ENCODE measurements around the gene OPRD1.

OPRD1 gene

GRCh38 chr1:28887419-28887834 lies 75.5 kb downstream of the OPRD1 start:
- DNase-seq = no peak

DNA sequence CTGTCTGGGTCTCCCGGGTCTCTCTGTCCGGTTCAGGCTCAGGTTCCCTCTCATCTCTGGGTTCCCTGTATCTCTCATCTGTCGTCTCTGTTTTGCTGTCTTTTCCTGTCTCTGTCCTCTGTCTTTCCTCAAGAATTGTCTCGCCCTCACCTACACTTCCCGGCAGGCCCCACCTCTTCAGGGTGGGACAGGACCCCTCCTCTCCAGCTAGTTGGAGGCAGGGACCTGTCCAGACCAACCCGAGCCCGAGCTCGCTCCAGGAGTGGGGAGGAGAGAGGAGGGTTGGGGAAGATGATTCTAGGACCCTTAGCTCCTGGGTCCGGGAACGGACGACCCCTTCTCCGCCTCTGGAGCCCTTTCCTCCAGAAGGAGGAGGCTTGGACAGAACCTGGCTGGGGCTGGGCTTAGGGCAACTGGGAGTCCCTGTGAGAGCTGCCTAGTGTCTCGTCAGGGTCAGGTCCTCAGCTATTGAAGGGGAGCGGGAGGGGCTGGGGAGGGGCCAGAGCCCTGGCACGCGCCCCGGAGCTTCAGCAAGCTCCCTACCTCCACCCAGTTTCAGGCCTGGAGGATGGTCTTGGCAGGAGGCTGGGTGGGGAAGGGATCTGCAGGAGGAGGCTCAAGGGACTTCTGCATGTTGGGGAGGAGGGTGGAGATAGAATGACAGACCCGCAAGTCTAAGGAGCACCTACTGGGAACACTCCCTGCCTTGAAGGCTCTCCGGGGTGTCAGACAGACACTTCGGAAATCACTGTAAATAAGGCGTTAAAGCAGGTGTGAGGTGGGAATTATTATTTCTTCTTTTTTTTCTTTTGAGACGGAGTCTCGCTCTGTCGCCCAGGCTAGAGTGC lies 76.1 kb downstream of the OPRD1 start:
- no peak for DNase-seq

GRCh38 chr1:28888915-28889314 lies 76.9 kb downstream of the OPRD1 start:
- no peak for DNase-seq

GRCh38 chr1:28889357-28889756 lies 77.4 kb downstream of the OPRD1 start:
- no peak for DNase-seq

DNA sequence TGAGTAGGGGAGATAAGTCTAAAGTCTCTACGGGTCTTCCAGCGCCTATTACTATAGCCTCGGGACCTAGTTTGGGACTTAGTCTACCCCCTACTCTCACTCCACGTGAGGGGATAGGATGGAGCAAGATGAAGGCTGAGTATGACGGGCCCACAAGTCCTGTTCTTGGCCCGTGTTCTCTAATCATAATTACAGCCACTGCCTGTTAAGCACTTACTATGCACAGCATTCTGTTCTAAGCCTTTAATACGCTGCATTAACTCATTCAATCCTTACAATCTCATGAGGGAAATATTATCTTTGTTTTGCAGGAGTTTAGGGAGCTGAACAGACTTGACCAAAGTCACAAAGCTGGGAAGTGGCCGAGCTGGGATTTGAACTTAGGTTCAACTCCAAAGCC lies 78.5 kb downstream of the OPRD1 start:
- no peak for DNase-seq

- no peak for DNase-seq
Observed at GRCh38 chr1:28890836-28891235, 78.9 kb downstream of the OPRD1 start.

- no peak for DNase-seq
Observed at GRCh38 chr1:28891256-28891655, 79.3 kb downstream of the OPRD1 start.

DNA sequence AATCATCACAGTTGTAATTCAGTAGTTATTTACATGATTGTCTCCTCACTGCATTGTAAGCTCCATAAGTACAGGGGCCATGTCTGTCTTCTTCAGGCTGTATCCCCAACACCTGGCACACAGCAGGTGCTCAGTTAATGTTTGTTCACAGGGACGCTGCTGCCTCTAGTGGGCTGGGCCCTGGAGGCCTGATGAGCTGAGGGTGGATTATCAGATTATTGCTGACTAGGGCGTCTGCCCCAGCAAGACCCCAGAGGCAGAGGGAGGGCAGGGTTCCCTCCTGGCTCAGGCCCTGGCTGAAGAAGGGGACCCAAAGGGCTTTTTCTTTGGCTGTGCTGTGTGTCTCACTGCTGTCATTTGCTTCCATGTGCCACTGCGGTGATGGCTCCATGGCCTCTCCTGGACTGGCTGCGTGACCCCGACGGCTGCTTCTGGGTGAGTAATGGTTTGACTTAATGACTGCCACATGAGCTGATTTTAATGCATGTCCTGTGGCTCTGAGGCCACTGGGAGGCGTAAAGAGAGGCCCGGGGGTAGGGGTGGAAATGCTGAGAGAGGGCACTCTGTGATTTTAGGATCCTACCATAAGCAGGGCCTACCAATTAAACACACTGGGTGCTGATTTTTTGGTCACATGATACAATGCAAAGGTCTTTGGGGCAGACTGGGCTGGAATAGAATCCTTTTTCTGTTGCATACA lies 81.6 kb downstream of the OPRD1 start:
- no peak for DNase-seq

- no peak for DNase-seq
Observed at GRCh38 chr1:28894785-28895184, 82.8 kb downstream of the OPRD1 start.

DNA sequence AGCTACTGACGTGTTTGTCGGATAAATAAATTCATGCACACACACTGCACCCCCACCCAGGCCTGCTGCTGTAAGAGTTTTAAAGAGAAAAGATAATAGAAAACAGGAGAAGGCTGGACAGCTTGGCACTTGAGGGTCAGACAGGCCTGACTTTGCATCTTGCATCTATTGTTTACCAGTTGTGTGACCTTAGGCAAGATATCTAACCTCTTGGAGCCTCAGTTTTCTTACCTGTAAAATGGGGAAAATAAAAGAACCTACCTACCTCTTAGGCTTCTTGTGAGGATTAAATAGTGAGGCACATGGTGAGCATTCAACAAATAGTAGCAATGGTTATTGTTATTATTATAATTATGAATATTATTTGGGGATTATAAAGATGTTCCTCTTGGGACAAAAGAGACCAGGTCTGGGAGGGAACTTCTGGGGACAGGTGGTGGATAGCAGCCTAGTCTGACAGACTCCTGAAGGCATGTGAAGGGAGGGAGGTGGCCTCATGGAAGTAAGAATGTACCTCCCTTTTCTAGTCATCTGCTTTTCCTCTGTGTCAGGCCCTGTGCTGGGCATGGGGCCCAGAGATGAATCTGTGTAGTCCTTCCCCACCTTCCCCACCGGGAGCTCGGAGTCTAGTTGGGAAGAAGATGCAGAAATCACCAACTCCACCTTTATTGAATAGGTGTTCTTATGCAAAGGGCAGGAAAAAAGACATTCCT lies 84.1 kb downstream of the OPRD1 start:
- DNase-seq = no peak

- no peak for DNase-seq
Observed at GRCh38 chr1:28896609-28896986, 84.6 kb downstream of the OPRD1 start.

GRCh38 chr1:28897789-28898188 lies 85.8 kb downstream of the OPRD1 start:
- DNase-seq = no peak

DNA sequence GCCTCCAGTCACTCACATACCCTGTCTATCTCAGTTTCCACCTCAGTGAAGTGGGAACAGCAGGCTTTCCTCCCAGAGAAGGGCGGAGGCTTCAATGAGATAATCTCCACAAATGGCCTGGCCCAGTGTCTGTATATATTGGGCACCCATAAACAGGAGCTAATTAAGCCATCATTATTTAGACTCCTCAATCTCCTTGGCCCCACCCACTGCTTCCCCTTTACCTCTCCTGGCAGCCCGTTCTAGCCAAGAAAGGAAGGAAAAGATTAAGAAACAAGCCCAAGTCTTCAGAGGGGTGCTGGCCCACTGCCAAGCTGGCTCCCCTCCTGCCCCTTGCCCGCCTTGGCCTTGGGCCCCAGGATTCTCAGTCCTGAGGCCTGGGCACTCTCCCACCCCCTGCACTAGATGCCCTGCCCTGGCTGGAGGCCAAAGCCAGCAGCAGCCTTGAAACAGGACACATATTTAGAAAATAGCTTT lies 86.5 kb downstream of the OPRD1 start:
- no peak for DNase-seq

- DNase-seq = no peak
Observed at GRCh38 chr1:28899267-28899666, 87.3 kb downstream of the OPRD1 start.

DNA sequence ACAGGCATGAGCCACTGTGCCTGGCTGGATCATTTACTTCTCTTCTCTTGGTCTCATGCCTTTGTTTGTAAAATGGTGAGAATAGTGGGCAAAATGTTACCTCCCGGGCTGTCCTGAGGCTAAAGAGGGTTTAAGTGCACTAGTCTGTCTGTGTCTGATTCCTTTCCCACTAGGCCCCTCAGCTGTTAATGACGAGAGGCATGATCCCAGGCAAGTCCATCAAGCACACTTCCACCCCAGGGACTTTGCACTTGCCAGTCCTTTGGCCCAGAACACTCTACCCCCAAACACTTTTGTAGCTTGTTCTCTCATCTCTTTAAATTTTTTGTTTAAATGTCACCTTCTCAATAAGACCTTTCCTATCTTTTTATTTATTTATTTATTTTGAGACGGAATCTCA lies 88.6 kb downstream of the OPRD1 start:
- no peak for DNase-seq

DNA sequence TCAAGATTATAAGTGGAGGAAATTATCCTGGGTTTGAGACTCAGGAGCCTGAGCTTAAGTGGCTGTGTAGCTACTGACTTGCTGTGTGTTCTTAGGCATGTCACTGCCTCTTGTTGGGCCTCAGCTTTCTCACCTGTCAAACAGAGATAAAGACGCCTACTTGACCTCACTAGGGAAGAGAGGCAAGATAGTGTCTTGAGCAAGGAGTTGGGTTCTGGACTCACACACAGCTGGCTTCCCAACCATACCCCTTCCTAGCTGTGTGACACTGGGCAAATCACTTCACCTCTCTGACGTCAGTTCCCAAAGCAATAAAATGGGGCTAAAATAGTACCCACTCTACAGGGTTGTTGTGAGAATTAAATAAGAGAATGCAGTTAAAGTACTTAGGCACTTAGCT lies 90.8 kb downstream of the OPRD1 start:
- DNase-seq = no peak

- no peak for DNase-seq
Observed at GRCh38 chr1:28905921-28906666, 94.1 kb downstream of the OPRD1 start.

DNA sequence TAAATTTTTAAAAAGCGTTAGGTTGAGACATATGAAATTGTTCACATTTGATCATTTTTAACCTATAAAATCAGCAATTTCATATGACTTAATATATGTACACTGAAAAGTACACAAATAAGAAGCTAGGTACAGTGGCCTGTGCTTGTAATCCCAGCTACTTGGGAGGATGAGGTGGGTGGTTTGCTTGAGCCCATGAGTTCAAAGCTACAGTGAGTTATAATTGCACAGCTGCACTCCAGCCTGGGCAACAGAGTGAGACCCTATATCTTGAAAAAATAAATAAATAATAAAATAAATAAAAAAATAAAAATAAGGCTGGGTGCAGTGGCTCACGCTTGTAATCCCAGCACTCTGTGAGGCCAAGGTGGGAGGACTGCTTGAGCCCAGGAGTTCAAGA lies 97.2 kb downstream of the OPRD1 start:
- no peak for DNase-seq

DNA sequence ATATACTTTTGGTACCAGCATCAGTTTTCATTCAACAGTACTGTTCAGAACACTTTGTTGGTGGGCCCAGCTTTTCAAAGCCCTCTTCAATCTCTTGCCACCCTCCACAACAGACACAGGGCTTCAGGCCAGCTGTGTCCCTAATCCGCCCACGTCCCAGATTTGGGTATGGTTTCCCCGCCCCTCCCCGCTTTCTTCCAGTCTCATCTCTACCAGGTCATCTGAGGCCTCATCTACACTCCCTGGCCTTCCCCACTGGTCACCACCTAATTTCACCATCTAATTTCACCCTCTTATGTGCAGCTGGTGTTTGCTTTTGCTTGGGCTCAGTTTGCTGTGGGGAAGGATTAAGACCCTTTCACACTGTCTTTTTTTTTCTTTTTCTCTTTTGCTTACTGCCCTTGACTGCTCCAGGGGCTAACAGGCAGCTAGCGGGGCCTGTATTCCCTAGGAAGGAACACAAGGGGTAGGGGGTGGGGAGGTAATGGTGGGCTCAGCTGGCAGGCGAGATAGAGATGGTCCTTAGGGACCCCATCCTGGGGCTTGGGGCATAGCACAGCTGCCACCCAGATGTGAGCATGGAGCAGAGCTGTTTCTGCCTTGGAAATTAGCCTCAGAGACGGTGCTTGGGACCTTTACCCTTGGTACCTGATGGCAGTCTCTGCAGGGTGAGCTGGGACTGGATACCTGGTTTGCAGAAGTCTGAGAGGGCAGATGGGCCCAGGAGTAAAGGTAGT lies 98.6 kb downstream of the OPRD1 start:
- no peak for DNase-seq

- no peak for DNase-seq
Observed at GRCh38 chr1:28913786-28914227, 101.8 kb downstream of the OPRD1 start.

GRCh38 chr1:28914228-28915030 lies 102.5 kb downstream of the OPRD1 start, which contains the start of gene EPB41:
Gene EPB41, plus strand, starts transcription at chr1:28914569. Its CDS starts 72,869 bp downstream, at chr1:28987438.
- DNase-seq = peak; percentile 95
